PC-9 (cell line): ENCODE measurements around the gene ASB3. TPM values are rescaled to one million over a fixed set of nuclear protein-coding genes. Genes with fewer than 3 reads are reported as not detected.

Experiments
- BruUV-seq: library from RNA; stranded (reverse); fragments of 400-500 nt; replicated peaks from 2 replicates; lab custom pipeline; 2021; lab: Mats Ljungman, UMichigan
- CTCF ChIA-PET: fragments of 300-600 bp; sonication (Branson Sonifier 250); formaldehyde crosslinking; loops from one replicate; lab custom pipeline; 2022; ENCODE audit warnings: antibody characterized with exemption; lab: Charles Lee
- POLR2A ChIA-PET: fragments of 300-600 bp; sonication (Branson Sonifier 250); formaldehyde crosslinking; loops from one replicate; lab custom pipeline; 2022; ENCODE audit warnings: antibody characterized with exemption; ENCODE audit not compliant: unreplicated experiment; lab: Charles Lee
- DNase-seq, 2 experiments: peaks; one replicate each; pipeline versions ENCODE4 v3.0.0 to v3.0.0-alpha.2; 2015 to 2022; ENCODE audit warnings: mixed read lengths in 1 of 2
- H2AFZ ChIP-seq: fragments of 200-600 bp; sonication (generic); 2 replicates; pipeline ENCODE4 v1.8.1; 2017; ENCODE audit warnings: antibody characterized with exemption
- H3F3A ChIP-seq: fragments of 200-600 bp; sonication (generic); 2 replicates; pipeline ENCODE4 v1.8.1; 2017; ENCODE audit warnings: antibody characterized with exemption, mild to moderate bottlenecking, low read depth; ENCODE audit not compliant: insufficient read depth
- H3K27ac ChIP-seq: fragments of 200-600 bp; sonication (generic); 2 replicates; pipeline ENCODE4 v1.6.1; 2016; ENCODE audit warnings: mixed run types
- H3K27me3 ChIP-seq: fragments of 200-600 bp; sonication (generic); 2 replicates; pipeline ENCODE4 v1.6.1; 2016; ENCODE audit warnings: low read depth, mixed run types; ENCODE audit not compliant: insufficient read depth
- H3K36me3 ChIP-seq: fragments of 200-600 bp; sonication (generic); 2 replicates; pipeline ENCODE4 v1.6.1; 2016; ENCODE audit warnings: low read depth, mixed run types
- H3K4me1 ChIP-seq: fragments of 200-600 bp; sonication (generic); replicated peaks from 2 replicates; pipeline ENCODE4 v1.6.1; 2016; ENCODE audit warnings: mixed run types; ENCODE audit not compliant: insufficient read depth
- H3K4me2 ChIP-seq: fragments of 200-600 bp; sonication (generic); 2 replicates; pipeline ENCODE4 v1.6.1; 2017; ENCODE audit warnings: mixed run types
- H3K4me3 ChIP-seq: fragments of 200-600 bp; sonication (generic); 2 replicates; pipeline ENCODE4 v1.6.1; 2016; ENCODE audit warnings: mixed run types
- H3K79me2 ChIP-seq: fragments of 200-600 bp; sonication (generic); 2 replicates; pipeline ENCODE4 v1.6.1; 2017; ENCODE audit warnings: low read depth, mixed run types
- H3K9me2 ChIP-seq: fragments of 200-600 bp; sonication (generic); 2 replicates; pipeline ENCODE4 v1.8.1; 2017; ENCODE audit warnings: mild to moderate bottlenecking; ENCODE audit not compliant: insufficient read depth
- H3K9me3 ChIP-seq: fragments of 200-600 bp; sonication (generic); 2 replicates; pipeline ENCODE4 v1.8.1; 2016; ENCODE audit warnings: low read depth; ENCODE audit not compliant: insufficient read depth
- H4K20me1 ChIP-seq: fragments of 200-600 bp; sonication (generic); 2 replicates; pipeline ENCODE4 v1.8.1; 2017; ENCODE audit not compliant: insufficient read depth
- CTCF ChIP-seq: fragments of 200-600 bp; sonication (generic); conservative IDR thresholded peaks from 2 replicates; pipeline ENCODE4 v1.6.1; 2017; ENCODE audit warnings: mixed run types, antibody characterized with exemption, mild to moderate bottlenecking, moderate library complexity
- EZH2 ChIP-seq: fragments of 200-600 bp; sonication (generic); IDR thresholded peaks from 2 replicates; pipeline ENCODE4 v1.8.0; 2017; ENCODE audit warnings: antibody characterized with exemption, low read depth
- intact Hi-C: fragments of 100-400 bp; cut with micrococcal nuclease; formaldehyde crosslinking; loops from one replicate; pipeline ENCODE4 v1.10.0; 2022; ENCODE audit not compliant: unreplicated experiment
- total RNA-seq: library from RNA; stranded (reverse); gene quantifications from 2 replicates; pipeline ENCODE4 v1.2.3, GENCODE V29; 2021

The ASB3 gene
- total RNA-seq, 1 experiment from 2014 or later: 27.7 TPM

- H3K4me1 ChIP-seq: peaks cover 26% of the 10 kb centered on the region
- H4K20me1 ChIP-seq: peaks cover 20% of the 10 kb centered on the region; the same call in 1 of the 2 replicates
- peaks cover 12% of the 10 kb centered on the region; the same call in 1 of the 2 replicates for H3F3A ChIP-seq
- H3K9me3 ChIP-seq: no peaks in the 10 kb centered on the region
- intact Hi-C loops: loop anchor here (10.0 kb wide), 1 partner anchor 920 kb away; no protein-coding TSS in a partner anchor
- H3K9me2 ChIP-seq: no peaks in the 10 kb centered on the region
- ChIA-PET POLR2A (no interaction called here), CTCF (no interaction called here)
- H3K79me2 ChIP-seq: peaks cover 94% of the 10 kb centered on the region
- no peak overlapping the region for H2AFZ ChIP-seq
- no peak for DNase-seq
- H3K27me3 ChIP-seq: no peaks in the 10 kb centered on the region
- peak overlapping the region; percentile 95 for H3K4me2 ChIP-seq
- no peak for TF ChIP-seq EZH2
- TF ChIP-seq CTCF: no peak
- no peak overlapping the region for H3K4me3 ChIP-seq
- no TSS peak for BruUV-seq
- no peak overlapping the region for H3K27ac ChIP-seq
- H3K36me3 ChIP-seq: peaks cover 15% of the 10 kb centered on the region; the same call in 1 of the 2 replicates
These were observed 2.3 kb downstream of the ASB3 start for GRCh38 chr2:53784436-53784835.

- no peak for TF ChIP-seq EZH2
- no peak for TF ChIP-seq CTCF
- H3K36me3 ChIP-seq: peaks cover 15% of the 10 kb centered on the region; the same call in 1 of the 2 replicates
- no peak overlapping the region for H3K4me3 ChIP-seq
- POLR2A ChIA-PET: no interaction called here
- H3K79me2 ChIP-seq: peaks cover 79% of the 10 kb centered on the region
- CTCF ChIA-PET: no interaction called here
- H3K27me3 ChIP-seq: no peaks in the 10 kb centered on the region
- peaks cover 6% of the 10 kb centered on the region; the same call in 1 of the 2 replicates for H3F3A ChIP-seq
- DNase-seq: no peak
- peaks cover 11% of the 10 kb centered on the region; the same call in 1 of the 2 replicates for H4K20me1 ChIP-seq
- H3K9me2 ChIP-seq: no peaks in the 10 kb centered on the region
- H3K4me2 ChIP-seq: no peak overlapping the region
- H3K9me3 ChIP-seq: no peaks in the 10 kb centered on the region
- no TSS peak for BruUV-seq
- H2AFZ ChIP-seq: no peak overlapping the region
- H3K27ac ChIP-seq: no peak overlapping the region
- intact Hi-C loops: loop anchor here (10.0 kb wide), 1 partner anchor 922 kb away; no protein-coding TSS in a partner anchor
- H3K4me1 ChIP-seq: peaks cover 16% of the 10 kb centered on the region
These were observed 4.1 kb downstream of the ASB3 start for GRCh38 chr2:53782676-53783075.

GRCh38 chr2:53780056-53780455, 6.7 kb downstream of the ASB3 start:
- no TSS peak for BruUV-seq
- H3K27ac ChIP-seq: no peak overlapping the region
- ChIA-PET POLR2A (no interaction called here), CTCF (no interaction called here)
- no peak overlapping the region for H3K4me3 ChIP-seq
- H3K4me1 ChIP-seq: peaks cover 8% of the 10 kb centered on the region
- H2AFZ ChIP-seq: no peak overlapping the region
- 0 out of 2 replicates have a peak, but pooled peaks cover 11% of the 10 kb centered on the region for H4K20me1 ChIP-seq
- H3F3A ChIP-seq: no peaks in the 10 kb centered on the region
- no peak overlapping the region for H3K4me2 ChIP-seq
- no peaks in the 10 kb centered on the region for H3K9me3 ChIP-seq
- peaks cover 62% of the 10 kb centered on the region for H3K79me2 ChIP-seq
- no peak for DNase-seq
- no peak for TF ChIP-seq EZH2
- no peak for TF ChIP-seq CTCF
- H3K36me3 ChIP-seq: peaks cover 15% of the 10 kb centered on the region; the same call in 1 of the 2 replicates
- H3K9me2 ChIP-seq: no peaks in the 10 kb centered on the region
- intact Hi-C loops: loop anchor here (10.0 kb wide), 1 partner anchor 925 kb away; no protein-coding TSS in a partner anchor
- no peaks in the 10 kb centered on the region for H3K27me3 ChIP-seq
